ENCODE measurements around the gene DPP7.

Gene DPP7

GRCh38 chr9:137114613-137115393 lies at the start of gene DPP7:
Gene DPP7 (minus strand): TSS chr9:137114733. CDS start chr9:137114713, 20 bp downstream.
- peak in 1 of 2 experiments; percentile 48 for DNase-seq

GRCh38 chr9:137163805-137164204 lies 49.3 kb upstream of the DPP7 start:
- DNase-seq = no peak

DNA sequence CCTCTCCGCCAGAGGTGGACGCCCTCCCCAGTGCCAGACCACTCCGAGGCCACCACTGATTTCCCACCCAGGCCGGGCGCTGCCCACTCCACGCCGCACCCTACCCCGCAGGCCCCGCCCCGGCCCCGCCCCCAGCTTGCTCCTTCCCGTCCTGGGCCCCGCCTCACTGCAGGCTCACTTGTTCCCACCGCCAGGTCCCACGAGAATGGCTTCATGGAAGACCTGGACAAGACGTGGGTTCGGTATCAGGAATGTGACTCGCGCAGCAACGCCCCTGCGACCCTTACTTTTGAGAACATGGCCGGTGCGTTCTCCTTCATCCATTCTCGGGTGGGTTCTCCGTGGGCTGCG lies 48.8 kb upstream of the DPP7 start:
- DNase-seq = peak in 1 of 2 experiments; percentile 28

DNA sequence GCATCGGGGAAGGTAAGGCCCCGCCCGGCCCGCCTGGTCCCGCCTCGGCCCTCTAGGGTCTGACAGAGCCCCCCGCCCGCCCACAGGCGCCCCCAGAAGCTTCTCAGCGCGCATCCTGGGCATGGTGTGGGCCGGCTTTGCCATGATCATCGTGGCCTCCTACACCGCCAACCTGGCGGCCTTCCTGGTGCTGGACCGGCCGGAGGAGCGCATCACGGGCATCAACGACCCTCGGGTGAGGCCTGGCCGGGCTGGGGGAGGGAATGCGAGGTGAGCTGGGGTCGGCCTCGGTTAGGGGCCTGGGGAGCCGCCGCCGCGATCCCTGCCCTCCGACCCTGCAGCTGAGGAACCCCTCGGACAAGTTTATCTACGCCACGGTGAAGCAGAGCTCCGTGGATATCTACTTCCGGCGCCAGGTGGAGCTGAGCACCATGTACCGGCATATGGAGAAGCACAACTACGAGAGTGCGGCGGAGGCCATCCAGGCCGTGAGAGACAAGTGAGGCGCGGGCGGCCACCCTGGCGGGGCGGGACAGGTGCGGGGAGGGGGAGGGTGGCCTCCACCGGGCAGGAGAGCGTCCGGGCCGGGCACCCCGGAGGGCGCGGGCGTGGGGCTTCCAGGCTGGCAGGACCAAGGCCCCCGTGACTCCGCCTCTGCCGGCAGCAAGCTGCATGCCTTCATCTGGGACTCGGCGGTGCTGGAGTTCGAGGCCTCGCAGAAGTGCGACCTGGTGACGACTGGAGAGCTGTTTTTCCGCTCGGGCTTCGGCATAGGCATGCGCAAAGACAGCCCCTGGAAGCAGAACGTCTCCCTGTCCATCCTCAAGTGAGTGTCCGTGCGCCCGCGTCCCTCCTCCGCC lies 48.2 kb upstream of the DPP7 start:
- peak in 1 of 2 experiments; percentile 27 for DNase-seq

DNA sequence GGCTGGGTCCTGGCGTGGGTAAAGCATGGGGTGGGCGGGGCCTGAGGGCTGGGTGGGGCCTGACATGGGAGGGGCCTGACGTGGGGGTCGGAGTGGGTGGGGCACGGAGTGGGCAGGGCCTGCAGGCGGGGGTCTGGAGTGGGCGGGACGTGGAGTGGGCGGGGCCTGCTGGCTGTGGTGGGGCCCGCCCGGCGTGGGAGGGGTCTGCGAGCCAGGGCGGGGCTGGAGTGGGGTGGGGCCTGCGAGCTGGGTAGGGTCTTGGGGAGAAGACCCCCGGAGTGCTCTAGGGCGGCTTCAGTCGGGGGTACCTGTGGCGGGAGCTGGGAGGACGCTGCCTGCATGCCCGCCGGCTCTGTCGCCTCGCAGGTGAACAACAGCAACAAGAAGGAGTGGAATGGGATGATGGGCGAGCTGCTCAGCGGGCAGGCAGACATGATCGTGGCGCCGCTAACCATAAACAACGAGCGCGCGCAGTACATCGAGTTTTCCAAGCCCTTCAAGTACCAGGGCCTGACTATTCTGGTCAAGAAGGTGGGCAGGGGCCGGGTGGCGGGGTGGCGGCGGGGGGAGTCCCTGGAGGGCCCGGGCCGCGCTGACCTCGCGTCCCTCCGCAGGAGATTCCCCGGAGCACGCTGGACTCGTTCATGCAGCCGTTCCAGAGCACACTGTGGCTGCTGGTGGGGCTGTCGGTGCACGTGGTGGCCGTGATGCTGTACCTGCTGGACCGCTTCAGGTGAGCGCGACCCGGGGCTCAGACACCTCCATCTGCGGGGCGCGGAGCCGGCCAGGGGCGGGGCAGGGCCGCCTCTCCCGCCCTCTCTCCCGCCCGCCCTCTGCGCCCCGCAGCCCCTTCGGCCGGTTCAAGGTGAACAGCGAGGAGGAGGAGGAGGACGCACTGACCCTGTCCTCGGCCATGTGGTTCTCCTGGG lies 47.3 kb upstream of the DPP7 start:
- no peak for DNase-seq

DNA sequence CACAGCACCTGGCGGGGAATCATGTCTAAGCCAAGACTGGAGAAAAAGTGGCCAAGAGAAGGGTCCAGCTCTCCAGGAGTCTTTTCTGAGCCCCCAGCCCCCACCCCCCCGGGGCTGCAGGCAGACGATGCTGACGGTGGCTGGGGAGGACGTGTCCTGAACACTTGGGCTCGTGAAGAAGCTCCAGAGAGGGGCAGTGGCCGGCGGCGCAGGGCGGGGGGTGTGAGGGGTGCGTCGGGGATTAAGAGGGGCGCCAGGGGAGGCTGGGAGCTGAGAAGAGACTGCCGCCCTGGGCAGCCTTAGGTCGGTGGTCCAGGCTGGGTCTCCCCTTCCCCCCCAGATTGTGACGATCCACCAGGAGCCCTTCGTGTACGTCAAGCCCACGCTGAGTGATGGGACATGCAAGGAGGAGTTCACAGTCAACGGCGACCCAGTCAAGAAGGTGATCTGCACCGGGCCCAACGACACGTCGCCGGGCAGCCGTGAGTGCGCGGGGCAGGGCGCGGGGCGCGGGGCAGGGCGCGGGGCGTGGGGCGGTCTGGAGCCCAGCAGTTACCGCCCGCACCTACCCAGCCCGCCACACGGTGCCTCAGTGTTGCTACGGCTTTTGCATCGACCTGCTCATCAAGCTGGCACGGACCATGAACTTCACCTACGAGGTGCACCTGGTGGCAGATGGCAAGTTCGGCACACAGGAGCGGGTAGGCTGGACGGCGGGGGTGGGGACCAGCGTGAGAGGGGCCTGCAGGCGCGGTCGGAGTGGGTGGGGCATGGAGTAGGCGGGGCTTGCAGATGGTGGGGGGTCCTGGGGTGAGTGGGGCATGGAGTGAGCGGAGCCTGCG lies 46.4 kb upstream of the DPP7 start:
- peak in 1 of 2 experiments; percentile 52 for DNase-seq

DNA sequence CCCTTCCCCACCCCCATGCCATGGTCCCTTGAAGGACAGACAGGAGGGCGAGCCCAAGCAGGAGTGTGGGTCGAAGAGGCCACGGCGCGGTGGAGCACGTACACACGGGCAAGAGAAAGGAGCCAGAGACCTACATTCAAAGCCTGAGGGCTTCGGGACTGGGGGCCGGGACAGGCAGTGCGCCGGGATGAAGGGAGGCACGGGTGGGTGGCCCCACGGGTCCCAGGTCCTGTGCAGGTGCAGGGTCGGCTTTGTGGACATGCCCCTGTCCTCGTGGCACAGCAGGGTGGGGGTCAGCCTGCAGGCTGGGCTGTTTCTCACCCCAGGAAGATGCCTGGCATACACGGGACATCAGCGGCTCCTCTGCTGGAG lies 45.5 kb upstream of the DPP7 start:
- DNase-seq = no peak

GRCh38 chr9:137159105-137160053 lies 44.8 kb upstream of the DPP7 start:
- no peak for DNase-seq

DNA sequence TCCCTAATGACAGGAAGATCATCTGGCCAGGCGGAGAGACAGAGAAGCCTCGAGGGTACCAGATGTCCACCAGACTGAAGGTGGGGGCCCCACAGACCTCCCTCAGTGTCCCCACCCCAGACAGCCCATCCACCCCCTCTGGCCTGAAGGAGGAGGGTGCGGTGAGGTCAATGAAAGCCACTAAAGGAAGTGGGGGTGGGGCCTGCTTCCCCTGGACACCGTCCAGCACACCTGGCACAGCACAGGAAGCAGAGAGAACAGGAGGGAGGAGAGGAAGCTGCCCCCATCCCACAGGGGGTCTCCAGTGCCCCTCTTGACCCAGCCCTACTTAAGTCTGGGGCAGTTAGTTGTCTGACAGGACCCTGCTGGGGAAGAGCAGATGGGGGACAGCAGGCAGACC lies 44.1 kb upstream of the DPP7 start:
- peak in 1 of 2 experiments; percentile 27 for DNase-seq

GRCh38 chr9:137157618-137158415 lies 43.3 kb upstream of the DPP7 start:
- DNase-seq = no peak

GRCh38 chr9:137156567-137157375 lies 42.2 kb upstream of the DPP7 start:
- DNase-seq = no peak

GRCh38 chr9:137152844-137153405 lies 38.4 kb upstream of the DPP7 start:
- DNase-seq = no peak

DNA sequence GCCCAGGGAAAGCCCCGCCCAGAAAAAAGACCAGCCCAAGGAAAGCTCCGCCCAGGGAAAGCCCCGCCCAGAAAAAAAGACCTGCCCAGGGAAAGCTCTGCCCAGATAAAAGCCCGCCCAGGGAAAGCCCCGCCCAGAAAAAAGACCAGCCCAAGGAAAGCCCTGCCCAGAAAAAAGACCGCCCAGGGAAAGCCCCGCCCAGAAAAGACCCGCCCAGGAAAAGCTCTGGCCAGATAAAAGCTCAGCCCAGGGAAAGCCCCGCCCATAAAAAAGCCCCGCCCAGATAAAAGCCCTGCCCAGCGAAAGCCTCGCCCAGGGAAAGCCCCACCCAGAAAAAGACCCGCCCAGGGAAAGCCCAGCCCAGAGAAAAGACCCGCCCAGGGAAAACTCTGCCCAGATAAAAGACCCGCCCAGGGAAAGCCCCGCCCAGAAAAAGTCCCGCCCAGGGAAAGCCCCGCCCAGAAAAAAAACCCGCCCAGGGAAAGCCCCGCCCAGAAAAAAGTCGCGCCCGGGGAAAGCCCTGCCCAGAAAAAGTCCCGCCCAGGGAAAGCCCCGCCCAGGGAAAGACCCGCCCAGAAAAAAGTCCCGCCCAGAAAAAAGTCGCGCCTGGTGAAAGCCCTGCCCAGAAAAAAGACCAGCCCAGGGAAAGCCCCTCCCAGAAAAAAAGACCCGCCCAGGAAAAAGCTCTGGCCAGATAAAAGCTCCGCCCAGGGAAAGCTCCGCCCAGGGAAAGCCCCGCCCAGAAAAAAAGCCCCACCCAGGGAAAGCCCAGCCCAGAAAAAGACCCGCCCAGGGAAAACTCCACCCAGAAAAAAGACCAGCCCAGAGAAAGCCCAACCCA lies 36.3 kb upstream of the DPP7 start:
- DNase-seq = peak; percentile 90

DNA sequence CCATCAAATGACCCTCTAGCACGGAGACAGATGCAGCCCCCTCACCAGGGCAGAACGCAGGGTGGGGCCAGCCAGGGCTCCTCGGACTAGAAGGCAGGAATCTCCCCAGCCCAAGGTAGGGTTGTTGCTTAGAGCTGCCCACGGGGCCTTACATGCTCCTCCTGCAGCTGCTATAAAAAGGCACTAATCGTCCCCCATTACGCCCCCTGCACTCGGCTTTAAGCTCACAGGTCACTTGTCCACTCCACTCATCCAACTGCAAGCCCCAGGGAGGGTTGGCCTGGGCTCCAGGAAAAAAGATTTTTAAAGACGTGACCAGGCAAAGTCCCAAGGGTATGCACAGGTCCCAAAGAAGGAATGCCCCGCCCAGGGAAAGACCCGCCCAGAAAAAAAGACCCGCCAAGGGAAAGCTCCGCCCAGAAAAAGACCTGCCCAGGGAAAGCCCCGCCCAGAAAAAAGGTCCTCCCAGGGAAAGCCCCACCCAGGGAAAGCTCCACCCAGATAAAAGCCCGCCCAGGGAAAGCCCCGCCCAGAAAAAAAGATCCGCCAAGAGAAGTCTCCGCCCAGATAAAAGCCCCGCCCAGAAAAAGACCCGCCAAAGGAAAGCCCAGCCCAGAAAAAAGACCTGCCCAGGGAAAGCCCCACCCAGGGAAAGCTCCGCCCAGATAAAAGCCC lies 35.5 kb upstream of the DPP7 start:
- DNase-seq = peak; percentile 90

DNA sequence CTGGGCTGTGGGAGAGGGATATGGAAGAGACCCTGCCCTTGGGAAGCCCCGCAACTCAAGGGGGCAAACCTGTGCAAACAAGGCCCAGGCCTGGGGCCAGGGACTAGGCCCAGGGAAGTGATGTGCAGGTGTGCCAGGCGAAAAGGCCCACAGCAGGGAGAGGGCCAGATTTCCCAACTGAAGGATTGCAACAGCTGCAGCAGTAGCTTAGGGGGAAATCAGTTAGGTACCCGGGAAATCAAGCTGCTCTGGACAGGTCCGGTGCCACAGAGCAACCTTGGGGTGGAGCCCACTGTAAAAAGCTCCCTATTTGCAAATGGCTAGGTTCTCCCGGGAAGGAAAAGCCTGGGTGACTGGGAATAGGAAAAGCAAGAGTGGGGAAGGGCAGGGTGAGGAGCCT lies 34.8 kb upstream of the DPP7 start:
- DNase-seq = no peak

DNA sequence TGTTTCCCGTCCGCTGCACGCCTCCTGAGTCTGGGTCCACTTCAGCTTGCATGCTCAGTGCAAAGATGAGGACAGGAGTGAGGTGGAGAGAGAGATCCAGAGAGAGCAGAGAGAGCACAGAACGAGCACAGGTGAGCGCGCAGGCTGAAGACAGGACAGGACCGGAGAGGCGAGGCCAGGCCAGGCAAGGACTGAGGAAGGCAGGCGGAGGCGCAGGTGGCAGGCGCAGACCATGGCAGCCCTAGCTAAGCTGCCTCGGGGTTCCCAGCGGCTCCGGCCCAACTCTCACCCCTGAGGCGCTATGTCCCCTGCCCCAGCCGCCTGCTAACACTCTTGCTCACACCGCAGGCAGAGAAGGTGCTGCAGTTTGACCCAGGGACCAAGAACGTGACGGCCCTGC lies 34.1 kb upstream of the DPP7 start:
- DNase-seq = no peak

GRCh38 chr9:137148242-137148641 lies 33.7 kb upstream of the DPP7 start:
- no peak for DNase-seq
